Coronary artery (tissue), 2 donors: ENCODE measurements around the gene IRF3.
"Not testable (repeated sequence)": the region's sequence is repeated elsewhere in the genome, so short reads cannot be mapped to it uniquely, and the experiment has no call there.

ENCODE experiments used
- DNase-seq: peaks from one replicate; pipeline ENCODE4 v3.0.0-alpha.2; 2017; ENCODE audit warnings: low spot score
- H3K27ac ChIP-seq, 2 donors: fragments of 200-600 bp; sonication (generic); one replicate each; pipeline ENCODE4 v1.5.1; 2016 to 2019
- H3K4me3 ChIP-seq: fragments of 200-600 bp; sonication (generic); 2 replicates; pipeline ENCODE4 v1.5.1; 2016; ENCODE audit warnings: mild to moderate bottlenecking, moderate library complexity
- TF ChIP-seq, protein P1 (sequence below): fragments of 200-600 bp; sonication (generic); IDR thresholded peaks from one replicate; pipeline ENCODE4 v1.5.1; 2019; ENCODE audit warnings: antibody characterized with exemption

IRF3 gene

DNA sequence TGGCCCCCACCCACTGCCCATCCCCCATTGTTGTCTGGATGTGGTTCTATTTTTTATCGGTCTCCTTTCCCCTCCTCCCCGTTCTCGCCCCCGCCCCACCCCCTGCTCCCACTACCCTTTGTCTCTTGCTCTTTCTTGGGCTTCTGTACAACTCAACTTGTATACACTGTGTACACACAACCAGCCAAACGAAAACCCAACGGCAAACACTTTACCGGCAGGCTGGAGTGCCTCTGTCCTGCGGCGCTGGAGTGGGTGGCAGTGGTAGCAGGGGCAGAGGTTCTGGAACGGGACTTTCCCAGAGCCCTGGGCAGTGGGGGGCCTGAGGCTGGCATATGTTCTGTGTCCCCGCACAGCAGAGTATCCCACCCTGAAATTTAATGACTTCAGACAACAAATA lies 39.4 kb downstream of the IRF3 start:
- TF ChIP-seq, protein P1, sequence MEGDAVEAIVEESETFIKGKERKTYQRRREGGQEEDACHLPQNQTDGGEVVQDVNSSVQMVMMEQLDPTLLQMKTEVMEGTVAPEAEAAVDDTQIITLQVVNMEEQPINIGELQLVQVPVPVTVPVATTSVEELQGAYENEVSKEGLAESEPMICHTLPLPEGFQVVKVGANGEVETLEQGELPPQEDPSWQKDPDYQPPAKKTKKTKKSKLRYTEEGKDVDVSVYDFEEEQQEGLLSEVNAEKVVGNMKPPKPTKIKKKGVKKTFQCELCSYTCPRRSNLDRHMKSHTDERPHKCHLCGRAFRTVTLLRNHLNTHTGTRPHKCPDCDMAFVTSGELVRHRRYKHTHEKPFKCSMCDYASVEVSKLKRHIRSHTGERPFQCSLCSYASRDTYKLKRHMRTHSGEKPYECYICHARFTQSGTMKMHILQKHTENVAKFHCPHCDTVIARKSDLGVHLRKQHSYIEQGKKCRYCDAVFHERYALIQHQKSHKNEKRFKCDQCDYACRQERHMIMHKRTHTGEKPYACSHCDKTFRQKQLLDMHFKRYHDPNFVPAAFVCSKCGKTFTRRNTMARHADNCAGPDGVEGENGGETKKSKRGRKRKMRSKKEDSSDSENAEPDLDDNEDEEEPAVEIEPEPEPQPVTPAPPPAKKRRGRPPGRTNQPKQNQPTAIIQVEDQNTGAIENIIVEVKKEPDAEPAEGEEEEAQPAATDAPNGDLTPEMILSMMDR, result no peak
- Histone ChIP-seq H3K27ac (no peak overlapping the region), H3K4me3 (no peak overlapping the region)
- DNase-seq, result no peak

GRCh38 chr19:49624967-49625910 lies 40.4 kb downstream of the IRF3 start:
- TF ChIP-seq, protein P1, result no peak
- no peak overlapping the region for H3K27ac ChIP-seq
- no peak overlapping the region for H3K4me3 ChIP-seq
- DNase-seq, result no peak

DNA sequence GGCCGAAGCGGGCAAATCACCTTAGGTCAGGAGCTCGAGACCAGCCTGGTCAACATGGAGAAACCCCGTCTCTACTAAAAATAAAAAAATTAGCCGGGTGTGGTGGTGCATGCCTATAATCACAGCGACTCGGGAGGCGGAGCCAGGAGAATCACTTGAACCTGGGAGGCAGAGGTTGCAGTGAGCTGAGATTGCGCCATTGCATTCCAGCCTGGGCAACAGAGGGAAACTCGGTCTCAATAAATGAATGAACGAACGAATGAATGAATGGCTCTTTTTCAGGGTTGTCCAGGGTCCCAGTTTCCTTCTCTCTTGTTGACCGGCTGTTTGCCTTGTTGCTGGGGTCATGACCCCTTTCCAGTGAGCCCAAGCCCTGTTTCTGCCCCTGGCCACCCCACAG lies 47.8 kb downstream of the IRF3 start:
- DNase-seq, H3K4me3 ChIP-seq: not testable (repeated sequence)

DNA sequence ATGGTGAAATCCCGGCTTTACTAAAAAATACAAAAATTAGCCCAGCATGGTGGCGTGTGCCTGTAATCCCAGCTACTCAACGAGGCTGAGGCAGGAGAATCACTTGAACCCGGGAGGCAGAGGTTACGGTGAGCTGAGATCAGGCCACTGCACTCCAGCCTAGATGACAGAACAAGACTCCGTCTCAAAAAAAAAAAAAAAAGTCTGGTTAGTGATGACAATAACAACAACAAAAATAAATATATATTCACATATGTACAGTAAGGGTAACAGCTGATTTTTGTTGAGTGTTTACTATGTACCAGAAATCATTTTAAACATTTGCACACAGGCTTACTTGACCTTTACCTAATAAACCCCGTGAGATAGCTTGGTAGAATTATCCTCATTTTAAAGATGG lies 48.7 kb downstream of the IRF3 start:
- TF ChIP-seq, protein P1, result no peak
- H3K27ac ChIP-seq, result no peak overlapping the region
- H3K4me3 ChIP-seq, result no peak overlapping the region
- DNase-seq, result no peak

More for the DNA sequence above, 47.8 kb downstream of the IRF3 start:
- H3K27ac ChIP-seq, result not testable (repeated sequence)

DNA sequence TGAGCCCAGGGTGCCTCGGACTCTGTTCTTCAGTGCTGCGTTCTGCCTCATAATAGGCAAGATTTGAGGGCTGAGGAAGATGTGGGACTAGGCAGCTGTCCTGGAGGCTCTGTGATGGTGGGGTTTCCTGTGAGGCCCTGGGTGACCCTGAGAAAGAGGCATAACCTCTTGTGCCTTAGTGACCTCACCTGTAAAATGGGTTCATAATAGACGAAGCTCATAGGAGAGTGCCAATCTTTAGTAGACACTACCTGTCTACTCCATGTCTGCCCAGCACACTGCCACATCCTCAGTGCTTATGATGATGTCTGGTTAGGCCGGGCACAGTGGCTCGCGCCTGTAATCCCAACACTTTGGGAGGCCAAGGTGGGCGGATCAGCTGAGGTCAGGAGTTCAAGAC lies 49.1 kb downstream of the IRF3 start:
- no peak overlapping the region for H3K27ac ChIP-seq
- DNase-seq, result no peak
- H3K4me3 ChIP-seq, result no peak overlapping the region
- TF ChIP-seq, protein P1, result no peak

DNA sequence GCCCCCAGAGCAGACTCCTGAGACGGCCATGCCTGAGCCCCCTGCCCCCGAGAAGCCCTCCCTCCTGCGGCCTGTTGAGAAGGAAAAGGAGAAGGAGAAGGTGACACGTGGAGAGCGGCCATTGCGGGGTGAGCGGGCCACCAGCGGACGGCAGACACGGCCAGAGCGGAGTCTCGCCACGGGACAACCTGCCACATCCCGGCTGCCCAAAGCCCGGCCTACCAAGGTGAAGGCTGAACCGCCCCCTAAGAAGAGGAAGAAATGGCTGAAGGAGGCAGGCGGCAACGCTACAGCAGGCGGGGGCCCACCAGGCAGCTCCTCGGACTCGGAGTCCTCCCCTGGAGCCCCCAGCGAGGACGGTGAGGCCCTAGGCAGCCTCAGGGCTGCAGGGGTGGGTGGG lies 49.8 kb downstream of the IRF3 start:
- DNase-seq, result no peak
- Histone ChIP-seq H3K4me3 (no peak overlapping the region), H3K27ac (no peak overlapping the region)
- TF ChIP-seq, protein P1, result no peak

GRCh38 chr19:49614096-49614833 lies 51.4 kb downstream of the IRF3 start:
- DNase-seq, result no peak
- H3K4me3 ChIP-seq, result no peak overlapping the region
- H3K27ac ChIP-seq, result no peak overlapping the region

More at GRCh38 chr19:49614096-49614833, 51.4 kb downstream of the IRF3 start:
- TF ChIP-seq, protein P1, result no peak
